ENCODE measurements around the gene C16orf89. TPM values are rescaled to one million over a fixed set of nuclear protein-coding genes. Genes with fewer than 3 reads are reported as not detected.

C16orf89 gene
- total and polyA plus RNA-seq, 10 of the 15 experiments (the other 5 are each of a cell fraction or from before 2014, with no cell fraction given): not detected

DNA sequence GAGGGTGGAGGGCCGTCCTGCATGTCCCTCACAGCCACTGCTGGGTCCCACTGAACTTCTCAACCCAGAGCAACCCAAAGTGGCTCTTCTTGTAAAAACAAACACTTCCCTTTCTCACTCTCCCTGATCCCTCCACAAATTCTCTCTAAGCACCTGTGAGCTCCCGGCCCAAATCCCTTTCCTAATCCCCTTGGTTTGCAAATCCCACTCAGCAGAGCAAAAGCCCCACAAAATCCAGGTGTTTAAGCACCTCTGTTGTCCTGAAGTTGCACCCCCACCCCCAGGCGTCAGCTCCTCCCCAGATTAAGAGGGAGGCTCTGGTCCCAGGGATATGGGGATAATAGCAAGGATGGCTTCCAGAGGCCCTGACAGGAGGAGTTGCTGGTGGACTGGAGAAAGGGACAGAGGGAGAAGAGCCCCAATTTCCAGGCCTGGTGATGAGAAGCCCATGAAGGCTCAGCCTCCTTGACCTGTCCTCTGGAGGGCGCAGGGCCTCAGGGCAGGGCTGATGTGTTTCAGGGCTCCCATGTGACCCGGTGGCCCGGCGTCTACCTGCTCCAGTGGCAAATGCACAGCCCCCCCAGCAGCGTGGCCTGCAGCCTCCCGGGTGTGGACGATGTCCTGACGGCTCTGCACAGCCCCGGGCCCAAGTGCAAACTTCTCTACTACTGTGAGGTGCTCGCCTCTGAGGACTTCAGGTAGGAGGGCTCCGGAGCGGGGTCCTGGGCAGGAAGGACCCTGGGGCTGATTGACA is 55.0 kb downstream of the C16orf89 start:
- Histone ChIP-seq H4K20me1 (ENCODE audit: control insufficient read depth, insufficient read depth) (no peaks in the 10 kb centered on the region), H3K27ac (ENCODE audit: control insufficient read depth, insufficient read depth) (no peak overlapping the region), H3K4me1 (ENCODE audit: control insufficient read depth, insufficient read depth, low read length) (no peaks in the 10 kb centered on the region), H3K79me2 (ENCODE audit: control insufficient read depth, insufficient read depth, low read length) (no peaks in the 10 kb centered on the region), H3K4me3 (no peak overlapping the region), H3K9me3 (replicated peaks; ENCODE audit: control insufficient read depth, insufficient read depth, low read length) (no peaks in the 10 kb centered on the region), H2AFZ (ENCODE audit: control insufficient read depth, low read depth, low read length) (no peak overlapping the region), H3K36me3 (ENCODE audit: control insufficient read depth in 2 of 2, insufficient read depth in 2 of 2, low read length in 1 of 2) (no peaks in the 10 kb centered on the region), H3K27me3 (replicated peaks in 1 of 2; ENCODE audit: control insufficient read depth in 2 of 2, insufficient read depth in 2 of 2, low read length in 1 of 2) (no peaks in the 10 kb centered on the region; a peak in 1 of 4 replicates), H3K4me2 (ENCODE audit: control insufficient read depth, insufficient read depth) (no peak overlapping the region), H3K9ac (ENCODE audit: control insufficient read depth, insufficient read depth, low read length) (no peak overlapping the region)
- ATAC-seq (0 out of 3 replicates have a peak, but pooled peaks have one; percentile 36), DNase-seq (ENCODE audit: low read depth, low spot score) (no peak), FAIRE-seq (no peak)
- no TSS peak for BruUV-seq (replicated peaks)
- intact Hi-C loops (cut with micrococcal nuclease; ENCODE audit: unreplicated experiment) (no loop called here), in situ Hi-C loops (cut with MboI) (no loop called here)
- ChIA-PET SMC1A (ENCODE audit: uncharacterized antibody, unreplicated experiment) (interaction anchor here (0.6 kb wide), 1 partner anchor 15 kb away, joined by 3 read pairs; no protein-coding TSS in a partner anchor), POLR2A (no interaction called here), CTCF (interaction anchor here (0.6 to 1.0 kb wide), 2 partner anchors 361 to 419 kb away, joined by 3 read pairs; no protein-coding TSS in a partner anchor), RAD21 (ENCODE audit: unreplicated experiment) (no interaction called here)
- TF ChIP-seq, protein P1, sequence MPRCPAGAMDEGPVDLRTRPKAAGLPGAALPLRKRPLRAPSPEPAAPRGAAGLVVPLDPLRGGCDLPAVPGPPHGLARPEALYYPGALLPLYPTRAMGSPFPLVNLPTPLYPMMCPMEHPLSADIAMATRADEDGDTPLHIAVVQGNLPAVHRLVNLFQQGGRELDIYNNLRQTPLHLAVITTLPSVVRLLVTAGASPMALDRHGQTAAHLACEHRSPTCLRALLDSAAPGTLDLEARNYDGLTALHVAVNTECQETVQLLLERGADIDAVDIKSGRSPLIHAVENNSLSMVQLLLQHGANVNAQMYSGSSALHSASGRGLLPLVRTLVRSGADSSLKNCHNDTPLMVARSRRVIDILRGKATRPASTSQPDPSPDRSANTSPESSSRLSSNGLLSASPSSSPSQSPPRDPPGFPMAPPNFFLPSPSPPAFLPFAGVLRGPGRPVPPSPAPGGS (IDR thresholded peaks at IDR 0.05; ENCODE audit: borderline replicate concordance, insufficient read depth, low read depth, low read length, poor library complexity, severe bottlenecking): no peak
- TF ChIP-seq IKZF2 (IDR thresholded peaks at IDR 0.05): no peak
- 0 out of 6 replicates have a peak, but pooled peaks of 1 of the 3 experiments have one; percentile 13 for TF ChIP-seq CTCF (IDR thresholded peaks at IDR 0.05 in 2 of 3, conservative IDR thresholded peaks at IDR 0.05 in 1 of 3; ENCODE audit: control insufficient read depth in 2 of 3, extremely low read depth in 1 of 3, insufficient read depth in 1 of 3, low read depth in 3 of 3, low read length in 3 of 3)
- TF ChIP-seq PAX5 (IDR thresholded peaks at IDR 0.05; ENCODE audit: borderline replicate concordance, low read depth, low read length): no peak
- no peak for TF ChIP-seq PML (IDR thresholded peaks at IDR 0.05; ENCODE audit: low read length)
- 0 out of 2 replicates have a peak, but pooled peaks have one; percentile 6 for TF ChIP-seq RAD21 (IDR thresholded peaks at IDR 0.05; ENCODE audit: insufficient read depth, low read depth, low read length)
- 27% methylated on average over 15 of the region's 15 CpGs for whole genome bisulfite sequencing (ENCODE audit: insufficient coverage, insufficient replicate concordance, low lambda C conversion rate, missing lambda C conversion rate)

Measured in GM12878 (cell line).